ENCODE results near the gene KRTAP5-7. TPM values are rescaled to one million over a fixed set of nuclear protein-coding genes. Genes with fewer than 3 reads are reported as not detected.

KRTAP5-7 gene
- total and polyA plus RNA-seq, 2 experiments from 2014 or later: not detected

GRCh38 chr11:71488681-71489270 is 38.3 kb upstream of the KRTAP5-7 start:
- H3K36me3 ChIP-seq (ENCODE audit: insufficient read depth): peaks cover 4% of the 10 kb centered on the region; the same call in 1 of the 2 replicates
- no peak for ATAC-seq
- H3K4me2 ChIP-seq: no peak overlapping the region
- no peak overlapping the region for H2AFZ ChIP-seq
- DNase-seq (ENCODE audit: low spot score): no peak
- no peaks in the 10 kb centered on the region for H4K20me1 ChIP-seq (replicated peaks; ENCODE audit: insufficient read depth)
- H3K4me1 ChIP-seq (ENCODE audit: insufficient read depth): no peaks in the 10 kb centered on the region
- H3K27me3 ChIP-seq (ENCODE audit: insufficient read depth): no peaks in the 10 kb centered on the region
- no peaks in the 10 kb centered on the region for H3F3A ChIP-seq (replicated peaks; ENCODE audit: low read depth)
- H3K9me3 Mint-ChIP-seq: no peaks in the 10 kb centered on the region
- no peaks in the 10 kb centered on the region for H3K9me2 ChIP-seq (ENCODE audit: insufficient read depth)
- TF ChIP-seq ZNF114 (CRISPR knock-in tag; IDR thresholded peaks at IDR 0.05) (no peak), NANOG (IDR thresholded peaks at IDR 0.05; ENCODE audit: borderline replicate concordance) (no peak), ZNF331 (CRISPR knock-in tag; IDR thresholded peaks at IDR 0.05; ENCODE audit: low read depth) (no peak), EZH2 (IDR thresholded peaks at IDR 0.05; ENCODE audit: low read depth, unreplicated experiment) (no peak), STAT1 (IDR thresholded peaks at IDR 0.05; ENCODE audit: unreplicated experiment) (no peak), CREB1 (CRISPR knock-in tag; IDR thresholded peaks at IDR 0.05; ENCODE audit: low read depth) (no peak), ETS1 (IDR thresholded peaks at IDR 0.05) (no peak)
- TF ChIP-seq, protein P1, sequence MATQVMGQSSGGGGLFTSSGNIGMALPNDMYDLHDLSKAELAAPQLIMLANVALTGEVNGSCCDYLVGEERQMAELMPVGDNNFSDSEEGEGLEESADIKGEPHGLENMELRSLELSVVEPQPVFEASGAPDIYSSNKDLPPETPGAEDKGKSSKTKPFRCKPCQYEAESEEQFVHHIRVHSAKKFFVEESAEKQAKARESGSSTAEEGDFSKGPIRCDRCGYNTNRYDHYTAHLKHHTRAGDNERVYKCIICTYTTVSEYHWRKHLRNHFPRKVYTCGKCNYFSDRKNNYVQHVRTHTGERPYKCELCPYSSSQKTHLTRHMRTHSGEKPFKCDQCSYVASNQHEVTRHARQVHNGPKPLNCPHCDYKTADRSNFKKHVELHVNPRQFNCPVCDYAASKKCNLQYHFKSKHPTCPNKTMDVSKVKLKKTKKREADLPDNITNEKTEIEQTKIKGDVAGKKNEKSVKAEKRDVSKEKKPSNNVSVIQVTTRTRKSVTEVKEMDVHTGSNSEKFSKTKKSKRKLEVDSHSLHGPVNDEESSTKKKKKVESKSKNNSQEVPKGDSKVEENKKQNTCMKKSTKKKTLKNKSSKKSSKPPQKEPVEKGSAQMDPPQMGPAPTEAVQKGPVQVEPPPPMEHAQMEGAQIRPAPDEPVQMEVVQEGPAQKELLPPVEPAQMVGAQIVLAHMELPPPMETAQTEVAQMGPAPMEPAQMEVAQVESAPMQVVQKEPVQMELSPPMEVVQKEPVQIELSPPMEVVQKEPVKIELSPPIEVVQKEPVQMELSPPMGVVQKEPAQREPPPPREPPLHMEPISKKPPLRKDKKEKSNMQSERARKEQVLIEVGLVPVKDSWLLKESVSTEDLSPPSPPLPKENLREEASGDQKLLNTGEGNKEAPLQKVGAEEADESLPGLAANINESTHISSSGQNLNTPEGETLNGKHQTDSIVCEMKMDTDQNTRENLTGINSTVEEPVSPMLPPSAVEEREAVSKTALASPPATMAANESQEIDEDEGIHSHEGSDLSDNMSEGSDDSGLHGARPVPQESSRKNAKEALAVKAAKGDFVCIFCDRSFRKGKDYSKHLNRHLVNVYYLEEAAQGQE (IDR thresholded peaks at IDR 0.05; ENCODE audit: unreplicated experiment): no peak
- no peak overlapping the region for H3K4me3 ChIP-seq
- peaks cover 41% of the 10 kb centered on the region for H3K36me3 Mint-ChIP-seq (ENCODE audit: low read depth)
- H3K79me2 ChIP-seq (replicated peaks; ENCODE audit: insufficient read depth): no peaks in the 10 kb centered on the region
- H3K4me1 Mint-ChIP-seq: peaks cover 2% of the 10 kb centered on the region; the same call in 1 of the 3 replicates
- H3K4me3 Mint-ChIP-seq: no peak overlapping the region
- no peak overlapping the region for H3K27ac ChIP-seq (ENCODE audit: low read depth)
- H3K27ac Mint-ChIP-seq: no peak overlapping the region
- H3K27me3 Mint-ChIP-seq (ENCODE audit: insufficient read depth, low read depth, poor library complexity): peaks cover 10% of the 10 kb centered on the region

DNA sequence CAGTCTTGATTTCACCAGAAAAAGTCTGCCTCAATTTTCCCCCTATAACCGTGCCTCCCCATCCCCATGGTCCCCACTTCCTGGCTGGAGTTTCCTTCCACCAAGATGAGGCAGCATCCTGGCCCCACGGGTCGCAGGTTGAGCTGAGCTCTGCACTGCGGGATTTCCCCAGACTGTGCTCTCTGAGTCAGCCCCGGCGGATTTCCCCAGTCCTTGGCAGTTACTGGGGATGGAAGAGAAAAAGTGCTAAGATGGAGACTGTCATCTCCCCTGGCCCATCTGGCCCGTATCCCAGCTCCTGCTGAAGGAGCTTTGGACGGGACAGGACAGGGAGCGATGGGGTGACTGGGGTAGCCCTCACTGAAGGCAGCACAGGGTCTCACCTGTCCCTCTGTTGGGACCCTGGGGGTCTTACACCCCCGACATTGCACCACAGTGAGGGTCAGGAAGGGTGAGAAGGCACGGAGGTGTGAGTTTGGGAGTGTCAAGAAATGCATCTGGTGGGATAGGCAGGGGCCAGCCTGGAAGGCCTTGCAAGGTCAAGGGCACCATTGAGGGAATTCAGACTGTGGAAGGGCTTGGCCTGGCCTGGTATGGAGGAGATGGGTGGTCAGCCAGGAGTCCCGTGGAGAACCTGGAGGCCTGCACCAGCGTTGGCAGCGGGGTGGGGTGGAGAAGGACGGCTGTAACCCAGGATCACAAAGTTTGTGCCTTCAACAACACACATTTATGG is 37.6 kb upstream of the KRTAP5-7 start:
- Histone ChIP-seq H3F3A (replicated peaks; ENCODE audit: low read depth) (no peaks in the 10 kb centered on the region), H3K4me2 (no peak overlapping the region), H3K4me1 (ENCODE audit: insufficient read depth) (no peaks in the 10 kb centered on the region), H3K79me2 (replicated peaks; ENCODE audit: insufficient read depth) (no peaks in the 10 kb centered on the region), H3K36me3 (ENCODE audit: insufficient read depth) (no peaks in the 10 kb centered on the region), H3K27me3 (ENCODE audit: insufficient read depth) (no peaks in the 10 kb centered on the region), H2AFZ (no peak overlapping the region), H3K9me2 (ENCODE audit: insufficient read depth) (no peaks in the 10 kb centered on the region), H3K27ac (ENCODE audit: low read depth) (no peak overlapping the region), H4K20me1 (replicated peaks; ENCODE audit: insufficient read depth) (no peaks in the 10 kb centered on the region), H3K4me3 (no peak overlapping the region)
- ATAC-seq (no peak), DNase-seq (ENCODE audit: low spot score) (no peak)
- peaks cover 34% of the 10 kb centered on the region for H3K36me3 Mint-ChIP-seq (ENCODE audit: low read depth)
- peaks cover 10% of the 10 kb centered on the region for H3K27me3 Mint-ChIP-seq (ENCODE audit: insufficient read depth, low read depth, poor library complexity)
- no peak overlapping the region for H3K27ac Mint-ChIP-seq
- no peaks in the 10 kb centered on the region for H3K9me3 Mint-ChIP-seq
- peaks cover 2% of the 10 kb centered on the region; the same call in 1 of the 3 replicates for H3K4me1 Mint-ChIP-seq
- H3K4me3 Mint-ChIP-seq: no peak overlapping the region; the same call in 2 of the 3 replicates
- TF ChIP-seq EZH2 (IDR thresholded peaks at IDR 0.05; ENCODE audit: low read depth, unreplicated experiment): no peak
- TF ChIP-seq ZNF331 (CRISPR knock-in tag; IDR thresholded peaks at IDR 0.05; ENCODE audit: low read depth): no peak
- TF ChIP-seq, protein P1 (IDR thresholded peaks at IDR 0.05; ENCODE audit: unreplicated experiment): no peak
- TF ChIP-seq CTCF (conservative IDR thresholded peaks at IDR 0.05; ENCODE audit: low read depth in 2 of 2): no peak
- no peak for TF ChIP-seq EZH2phosphoT487 (IDR thresholded peaks at IDR 0.05; ENCODE audit: unreplicated experiment)
- no peak for TF ChIP-seq ZNF114 (CRISPR knock-in tag; IDR thresholded peaks at IDR 0.05)
- TF ChIP-seq ETS1 (IDR thresholded peaks at IDR 0.05): no peak
